ENCODE data around the gene ZFHX3.

Gene ZFHX3

GRCh38 chr16:72875291-72876031, 172.5 kb downstream of the ZFHX3 start:
- DNase-seq (ENCODE audit: low read depth), result no peak

- no peak for DNase-seq (ENCODE audit: low read depth)
Observed at GRCh38 chr16:72873853-72874252, 174.1 kb downstream of the ZFHX3 start.

- DNase-seq (ENCODE audit: low read depth), result no peak
Observed at GRCh38 chr16:72873044-72873443, 174.9 kb downstream of the ZFHX3 start.

- DNase-seq (ENCODE audit: low read depth), result no peak
Observed at GRCh38 chr16:72865835-72866234, 182.1 kb downstream of the ZFHX3 start.

- DNase-seq (ENCODE audit: low read depth), result no peak
Observed at GRCh38 chr16:72865258-72865657, 182.7 kb downstream of the ZFHX3 start.

- no peak for DNase-seq (ENCODE audit: low read depth)
Observed at GRCh38 chr16:72864130-72864833, 183.6 kb downstream of the ZFHX3 start.

GRCh38 chr16:72862090-72862489, 185.8 kb downstream of the ZFHX3 start:
- no peak for DNase-seq (ENCODE audit: low read depth)

- DNase-seq (ENCODE audit: low read depth), result no peak
Observed at GRCh38 chr16:72860726-72861562, 187.0 kb downstream of the ZFHX3 start.

GRCh38 chr16:72859581-72859980, 188.3 kb downstream of the ZFHX3 start:
- DNase-seq (ENCODE audit: low read depth), result no peak

GRCh38 chr16:72858665-72859493, 189.0 kb downstream of the ZFHX3 start:
- no peak for DNase-seq (ENCODE audit: low read depth)

GRCh38 chr16:72857834-72858664, 189.9 kb downstream of the ZFHX3 start:
- DNase-seq (ENCODE audit: low read depth), result no peak

GRCh38 chr16:72856797-72857196, 191.1 kb downstream of the ZFHX3 start:
- no peak for DNase-seq (ENCODE audit: low read depth)

GRCh38 chr16:72854267-72854959, 193.5 kb downstream of the ZFHX3 start:
- no peak for DNase-seq (ENCODE audit: low read depth)

GRCh38 chr16:72853575-72854266, 194.2 kb downstream of the ZFHX3 start:
- DNase-seq (ENCODE audit: low read depth), result no peak

- DNase-seq (ENCODE audit: low read depth), result no peak
Observed at GRCh38 chr16:72852421-72852820, 195.5 kb downstream of the ZFHX3 start.

GRCh38 chr16:72850853-72851252, 197.1 kb downstream of the ZFHX3 start:
- no peak for DNase-seq (ENCODE audit: low read depth)

GRCh38 chr16:72850021-72850420, 197.9 kb downstream of the ZFHX3 start:
- no peak for DNase-seq (ENCODE audit: low read depth)

GRCh38 chr16:72848759-72849664, 198.9 kb downstream of the ZFHX3 start:
- DNase-seq (ENCODE audit: low read depth), result no peak

- no peak for DNase-seq (ENCODE audit: low read depth)
Observed at GRCh38 chr16:72848028-72848400, 199.9 kb downstream of the ZFHX3 start.
